IPS-18a (cell line): Measurements from ENCODE around the gene GRAP.
"Not testable (repeated sequence)": the region's sequence is repeated elsewhere in the genome, so short reads cannot be mapped to it uniquely, and the experiment has no call there.

Experiments used
- H3K27ac ChIP-seq: one replicate; pipeline ENCODE4 v1.5.1; 2013; ENCODE audit warnings: low read length
- H3K27me3 ChIP-seq: one replicate; pipeline ENCODE4 v1.6.1; 2013; ENCODE audit warnings: mild to moderate bottlenecking, low read length; ENCODE audit not compliant: control insufficient read depth, insufficient read depth
- H3K36me3 ChIP-seq: one replicate; pipeline ENCODE4 v1.6.1; 2013; ENCODE audit warnings: low read depth, low read length; ENCODE audit not compliant: control insufficient read depth
- H3K4me1 ChIP-seq: one replicate; pipeline ENCODE4 v1.6.1; 2013; ENCODE audit warnings: low read depth, low read length; ENCODE audit not compliant: control insufficient read depth
- H3K4me3 ChIP-seq: one replicate; pipeline ENCODE4 v1.5.1; 2013; ENCODE audit warnings: low read length
- H3K9ac ChIP-seq: one replicate; pipeline ENCODE4 v1.6.1; 2013; ENCODE audit warnings: mild to moderate bottlenecking, low read length, moderate library complexity
- H3K9me3 ChIP-seq: one replicate; pipeline ENCODE4 v1.6.1; 2013; ENCODE audit warnings: low read depth, low read length; ENCODE audit not compliant: control insufficient read depth

Gene GRAP

GRCh38 chr17:19022128-19022527 is 24.6 kb downstream of the GRAP start:
- Histone ChIP-seq H3K4me3 (no peak overlapping the region), H3K9ac (no peak overlapping the region), H3K27ac (no peak overlapping the region), H3K27me3 (no peaks in the 10 kb centered on the region), H3K9me3 (no peaks in the 10 kb centered on the region), H3K4me1 (no peaks in the 10 kb centered on the region), H3K36me3 (no peaks in the 10 kb centered on the region)

- H3K9ac ChIP-seq = no peak overlapping the region
- no peak overlapping the region for H3K27ac ChIP-seq
- no peaks in the 10 kb centered on the region for H3K9me3 ChIP-seq
- H3K36me3 ChIP-seq = no peaks in the 10 kb centered on the region
- no peaks in the 10 kb centered on the region for H3K4me1 ChIP-seq
- H3K4me3 ChIP-seq = no peak overlapping the region
- no peaks in the 10 kb centered on the region for H3K27me3 ChIP-seq
Observed at GRCh38 chr17:19021622-19022083, 25.1 kb downstream of the GRAP start.

- not testable (repeated sequence) for H3K9ac ChIP-seq, H3K36me3 ChIP-seq, H3K4me1 ChIP-seq, H3K27me3 ChIP-seq, H3K27ac ChIP-seq, H3K4me3 ChIP-seq, H3K9me3 ChIP-seq
Observed at GRCh38 chr17:19021011-19021621, 25.6 kb downstream of the GRAP start.

GRCh38 chr17:19020016-19020415 is 26.7 kb downstream of the GRAP start:
- no peak overlapping the region for H3K27ac ChIP-seq
- H3K4me3 ChIP-seq = no peak overlapping the region
- no peaks in the 10 kb centered on the region for H3K4me1 ChIP-seq
- H3K9ac ChIP-seq = no peak overlapping the region
- H3K27me3 ChIP-seq = no peaks in the 10 kb centered on the region
- H3K9me3 ChIP-seq = no peaks in the 10 kb centered on the region
- H3K36me3 ChIP-seq = no peaks in the 10 kb centered on the region

- no peak overlapping the region for H3K9ac ChIP-seq
- no peaks in the 10 kb centered on the region for H3K9me3 ChIP-seq
- H3K36me3 ChIP-seq = no peaks in the 10 kb centered on the region
- H3K27ac ChIP-seq = no peak overlapping the region
- H3K27me3 ChIP-seq = no peaks in the 10 kb centered on the region
- H3K4me1 ChIP-seq = no peaks in the 10 kb centered on the region
- no peak overlapping the region for H3K4me3 ChIP-seq
Observed at GRCh38 chr17:19019041-19019941, 27.5 kb downstream of the GRAP start.

- H3K4me1 ChIP-seq = no peaks in the 10 kb centered on the region
- no peaks in the 10 kb centered on the region for H3K27me3 ChIP-seq
- H3K4me3 ChIP-seq = no peak overlapping the region
- H3K36me3 ChIP-seq = no peaks in the 10 kb centered on the region
- no peaks in the 10 kb centered on the region for H3K9me3 ChIP-seq
- no peak overlapping the region for H3K9ac ChIP-seq
- no peak overlapping the region for H3K27ac ChIP-seq
Observed at GRCh38 chr17:19018600-19018950, 28.2 kb downstream of the GRAP start.

GRCh38 chr17:19017804-19018599 is 28.8 kb downstream of the GRAP start:
- H3K9me3 ChIP-seq = no peaks in the 10 kb centered on the region
- no peak overlapping the region for H3K4me3 ChIP-seq
- H3K27ac ChIP-seq = no peak overlapping the region
- no peak overlapping the region for H3K9ac ChIP-seq
- no peaks in the 10 kb centered on the region for H3K36me3 ChIP-seq
- H3K27me3 ChIP-seq = no peaks in the 10 kb centered on the region
- no peaks in the 10 kb centered on the region for H3K4me1 ChIP-seq

- H3K36me3 ChIP-seq = no peaks in the 10 kb centered on the region
Observed at GRCh38 chr17:19017401-19017800, 29.4 kb downstream of the GRAP start.

GRCh38 chr17:19016881-19017280 is 29.9 kb downstream of the GRAP start:
- Histone ChIP-seq H3K4me1 (no peaks in the 10 kb centered on the region), H3K27ac (no peak overlapping the region)

More at GRCh38 chr17:19017401-19017800, 29.4 kb downstream of the GRAP start:
- Histone ChIP-seq H3K27ac (no peak overlapping the region), H3K4me1 (no peaks in the 10 kb centered on the region), H3K4me3 (no peak overlapping the region), H3K9me3 (no peaks in the 10 kb centered on the region), H3K27me3 (no peaks in the 10 kb centered on the region), H3K9ac (no peak overlapping the region)

GRCh38 chr17:19016297-19016696 is 30.5 kb downstream of the GRAP start:
- no peaks in the 10 kb centered on the region for H3K9me3 ChIP-seq
- no peaks in the 10 kb centered on the region for H3K4me1 ChIP-seq
- no peak overlapping the region for H3K4me3 ChIP-seq
- H3K9ac ChIP-seq = no peak overlapping the region
- H3K27me3 ChIP-seq = no peaks in the 10 kb centered on the region
- no peak overlapping the region for H3K27ac ChIP-seq
- no peaks in the 10 kb centered on the region for H3K36me3 ChIP-seq

More at GRCh38 chr17:19016881-19017280, 29.9 kb downstream of the GRAP start:
- H3K4me3 ChIP-seq = no peak overlapping the region
- H3K36me3 ChIP-seq = no peaks in the 10 kb centered on the region
- no peaks in the 10 kb centered on the region for H3K9me3 ChIP-seq
- H3K9ac ChIP-seq = no peak overlapping the region
- H3K27me3 ChIP-seq = no peaks in the 10 kb centered on the region

GRCh38 chr17:19015428-19015827 is 31.3 kb downstream of the GRAP start:
- Histone ChIP-seq H3K36me3 (no peaks in the 10 kb centered on the region), H3K27ac (no peak overlapping the region), H3K27me3 (no peaks in the 10 kb centered on the region), H3K4me1 (no peaks in the 10 kb centered on the region), H3K4me3 (no peak overlapping the region), H3K9ac (no peak overlapping the region), H3K9me3 (no peaks in the 10 kb centered on the region)
